Transverse colon (tissue), 4 donors: ENCODE data around the gene KRTAP6-3.

Source experiments
- CTCF ChIP-seq, 5 experiments: fragments of 200-600 bp in 3 of 5; fragments of 450-650 bp in 2 of 5; sonication (generic) in 3 of 5; IDR thresholded peaks; 1 replicate in 2 of 5; 2 replicates in 3 of 5; pipeline ENCODE4 v1.5.1; 2016 to 2017; ENCODE audit warnings: antibody characterized with exemption in 5 of 5, inconsistent platforms in 3 of 5, mild to moderate bottlenecking in 2 of 5, moderate library complexity in 1 of 5
- EP300 ChIP-seq: sonication (generic); formaldehyde crosslinking; IDR thresholded peaks from one replicate; pipeline ENCODE4 v1.6.1; 2017; ENCODE audit warnings: antibody characterized with exemption, low read depth
- POLR2A ChIP-seq: fragments of 450-650 bp; IDR thresholded peaks from one replicate; pipeline ENCODE4 v1.6.1; 2016; ENCODE audit warnings: antibody characterized with exemption, mild to moderate bottlenecking, moderate library complexity
- POLR2AphosphoS5 ChIP-seq, 3 donors: sonication (generic); formaldehyde crosslinking; IDR thresholded peaks; one replicate each; pipeline ENCODE4 v1.6.1; 2016; ENCODE audit warnings: antibody characterized with exemption in 3 of 3

- TF ChIP-seq CTCF (IDR thresholded peaks at IDR 0.05) (no peak), POLR2A (no peak), EP300 (no peak), POLR2AphosphoS5 (IDR thresholded peaks at IDR 0.05) (no peak)
Observed at GRCh38 chr21:30605968-30606367, 13.7 kb downstream of the KRTAP6-3 start.
